Measurements from ENCODE around the gene ORC5.
"Not testable (repeated sequence)": the region's sequence is repeated elsewhere in the genome, so short reads cannot be mapped to it uniquely, and the experiment has no call there.

Gene ORC5

DNA sequence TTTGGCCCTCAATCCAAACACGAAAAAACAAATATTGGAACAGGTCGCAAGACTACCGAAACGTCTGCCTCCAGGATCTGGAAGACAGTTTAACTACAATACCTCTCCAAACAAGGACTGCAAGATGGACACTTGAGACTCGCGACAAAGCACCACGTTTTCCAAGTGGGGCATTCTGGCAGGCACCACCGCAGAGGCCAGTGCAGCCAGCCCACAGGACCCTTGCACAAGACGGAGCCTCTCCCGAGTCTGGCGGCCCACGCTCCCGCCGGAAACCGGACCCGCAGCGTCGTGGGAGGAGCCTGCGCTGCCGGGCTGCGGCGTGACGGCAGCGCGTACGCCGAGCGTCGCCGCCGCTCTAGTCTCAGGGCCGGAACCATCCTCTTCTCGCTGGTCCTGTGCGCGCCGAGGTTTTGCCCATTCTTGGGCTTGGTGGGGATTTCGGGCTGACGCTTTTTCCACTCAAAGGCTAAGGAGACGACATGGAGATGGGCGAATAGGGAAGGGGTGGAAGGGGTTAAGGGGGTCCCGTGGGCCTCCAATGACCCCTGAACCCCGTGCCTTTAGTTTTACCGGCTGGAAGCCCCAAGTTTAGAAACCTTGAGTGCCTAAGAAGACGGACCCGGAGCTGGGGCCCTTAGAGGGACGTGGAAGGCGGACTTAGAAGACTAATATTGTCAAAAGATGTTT, at the start of gene ORC5:
Gene ORC5 (minus strand): TSS at position 283 of the 690 bp plus-strand sequence. CDS start 109 bp downstream, at position 174.
- DNase-seq (ENCODE audit: low read depth): peak; percentile 67

DNA sequence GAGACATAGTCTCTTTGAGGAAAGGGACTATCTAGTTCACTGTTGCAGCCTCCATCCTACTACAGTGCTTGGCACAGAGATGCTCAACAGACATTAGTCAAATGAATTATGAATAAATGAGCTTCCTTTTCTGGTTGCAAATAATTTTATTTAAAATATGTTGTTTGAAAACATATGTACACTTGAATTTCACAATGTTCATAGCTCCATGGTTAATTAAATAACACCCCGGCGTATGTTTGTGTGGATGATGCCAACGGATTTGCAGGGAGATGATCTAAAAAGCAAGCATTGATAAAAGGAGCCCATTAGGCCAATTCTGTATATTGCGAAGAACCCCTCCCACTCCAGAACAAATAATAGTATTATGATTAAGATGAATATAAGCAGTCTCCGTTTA, 47.8 kb upstream of the ORC5 start:
- no peak for DNase-seq (ENCODE audit: low read depth)

GRCh38 chr7:104255194-104255593, 47.4 kb upstream of the ORC5 start:
- no peak for DNase-seq (ENCODE audit: low read depth)

DNA sequence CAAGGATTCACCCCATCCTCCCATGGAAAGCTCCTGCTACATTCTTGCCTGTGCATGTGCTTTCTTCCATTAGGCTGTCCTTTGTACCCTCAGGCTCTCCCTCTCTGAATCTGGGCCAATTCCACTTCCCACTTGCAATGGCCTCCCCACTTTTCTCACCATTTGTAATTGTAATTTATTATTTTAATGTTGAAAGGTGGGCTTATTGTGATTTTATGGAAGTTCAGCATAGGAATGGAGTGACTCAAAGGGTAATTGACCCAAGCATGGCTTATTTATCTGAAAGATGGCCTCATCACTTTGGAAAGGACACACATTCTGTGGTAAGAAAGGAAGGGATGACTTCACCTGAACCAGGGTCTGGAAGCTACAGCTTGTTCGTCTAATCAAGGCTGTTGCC, 46.9 kb upstream of the ORC5 start:
- DNase-seq (ENCODE audit: low read depth): no peak

- DNase-seq (ENCODE audit: low read depth): no peak
Measured at GRCh38 chr7:104252409-104253134, 44.8 kb upstream of the ORC5 start.

GRCh38 chr7:104242638-104243037, 34.8 kb upstream of the ORC5 start:
- DNase-seq (ENCODE audit: low read depth): no peak

GRCh38 chr7:104241538-104242209, 33.9 kb upstream of the ORC5 start:
- peak; percentile 56 for DNase-seq (ENCODE audit: low read depth)

GRCh38 chr7:104241135-104241534, 33.3 kb upstream of the ORC5 start:
- DNase-seq (ENCODE audit: low read depth): no peak

DNA sequence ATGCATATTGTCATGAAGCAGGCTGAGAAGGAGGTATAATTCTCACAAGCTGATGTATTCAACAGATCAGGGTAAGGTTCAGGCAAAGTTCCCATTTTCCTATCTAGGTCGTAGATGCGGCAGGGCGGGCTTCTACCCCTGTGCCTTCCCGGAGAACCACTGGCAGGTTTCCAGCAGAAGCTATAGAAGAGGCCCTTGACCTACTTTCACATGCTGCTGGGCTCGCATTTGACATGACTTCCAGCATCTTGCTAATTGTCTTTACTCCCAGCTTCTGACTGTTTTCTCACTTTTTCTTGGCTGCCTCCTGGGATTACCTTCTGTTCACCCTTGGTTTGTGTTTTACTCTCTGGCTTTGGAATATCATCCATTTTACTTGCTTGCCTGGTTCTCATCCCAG, 32.6 kb upstream of the ORC5 start:
- DNase-seq (ENCODE audit: low read depth): no peak

- not testable (repeated sequence) for DNase-seq (ENCODE audit: low read depth)
Measured at GRCh38 chr7:104234990-104235389, 27.2 kb upstream of the ORC5 start.

- DNase-seq (ENCODE audit: low read depth): no peak
Measured at GRCh38 chr7:104231054-104232046, 23.5 kb upstream of the ORC5 start.

GRCh38 chr7:104230606-104231005, 22.8 kb upstream of the ORC5 start:
- DNase-seq (ENCODE audit: low read depth): no peak

- no peak for DNase-seq (ENCODE audit: low read depth)
Measured at GRCh38 chr7:104228442-104228841, 20.6 kb upstream of the ORC5 start.

GRCh38 chr7:104225451-104225850, 17.6 kb upstream of the ORC5 start:
- no peak for DNase-seq (ENCODE audit: low read depth)

GRCh38 chr7:104217620-104218019, 9.8 kb upstream of the ORC5 start:
- DNase-seq (ENCODE audit: low read depth): no peak

GRCh38 chr7:104209063-104209462, 1.2 kb upstream of the ORC5 start:
- no peak for DNase-seq (ENCODE audit: low read depth)

- DNase-seq (ENCODE audit: low read depth): no peak
Measured at GRCh38 chr7:104208421-104208780, 588 bp upstream of the ORC5 start.

DNA sequence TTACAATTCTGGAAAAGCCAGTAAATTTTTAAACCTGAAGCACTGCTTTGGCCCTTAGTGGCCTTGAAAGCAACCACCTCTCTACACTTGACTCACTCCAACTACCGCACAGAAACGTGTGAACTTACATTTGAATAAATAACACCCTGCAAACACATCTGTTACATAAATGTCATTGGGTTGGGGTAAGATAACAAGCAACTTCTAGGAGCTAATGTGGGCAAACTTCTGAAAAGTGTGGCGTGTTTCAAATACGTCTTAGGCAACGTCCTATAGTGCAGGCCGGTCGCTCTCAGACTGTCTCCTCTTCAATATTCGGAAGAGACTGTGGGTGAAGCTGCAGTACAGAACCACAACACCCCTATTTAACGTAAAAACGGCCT, 474 bp downstream of the ORC5 start:
- DNase-seq (ENCODE audit: low read depth): no peak

DNA sequence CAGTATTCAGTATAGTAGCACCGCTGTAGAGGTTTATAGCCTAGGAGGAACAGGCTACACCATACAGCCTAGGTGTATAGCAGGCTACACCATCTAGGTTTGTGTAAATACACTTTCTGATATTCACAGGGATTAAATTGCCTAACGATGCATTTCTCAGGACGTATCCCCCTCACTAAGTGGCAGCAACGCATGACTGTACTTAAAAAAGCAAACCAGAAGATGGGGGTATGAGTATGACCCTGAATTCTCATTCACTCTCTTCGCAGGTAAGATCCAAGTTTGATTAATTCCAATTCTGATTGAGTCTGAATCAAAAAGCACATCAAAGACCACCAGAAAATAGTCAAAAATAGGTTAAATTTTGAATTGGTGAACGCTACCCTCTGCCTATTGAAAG, 972 bp downstream of the ORC5 start:
- DNase-seq (ENCODE audit: low read depth): no peak

DNA sequence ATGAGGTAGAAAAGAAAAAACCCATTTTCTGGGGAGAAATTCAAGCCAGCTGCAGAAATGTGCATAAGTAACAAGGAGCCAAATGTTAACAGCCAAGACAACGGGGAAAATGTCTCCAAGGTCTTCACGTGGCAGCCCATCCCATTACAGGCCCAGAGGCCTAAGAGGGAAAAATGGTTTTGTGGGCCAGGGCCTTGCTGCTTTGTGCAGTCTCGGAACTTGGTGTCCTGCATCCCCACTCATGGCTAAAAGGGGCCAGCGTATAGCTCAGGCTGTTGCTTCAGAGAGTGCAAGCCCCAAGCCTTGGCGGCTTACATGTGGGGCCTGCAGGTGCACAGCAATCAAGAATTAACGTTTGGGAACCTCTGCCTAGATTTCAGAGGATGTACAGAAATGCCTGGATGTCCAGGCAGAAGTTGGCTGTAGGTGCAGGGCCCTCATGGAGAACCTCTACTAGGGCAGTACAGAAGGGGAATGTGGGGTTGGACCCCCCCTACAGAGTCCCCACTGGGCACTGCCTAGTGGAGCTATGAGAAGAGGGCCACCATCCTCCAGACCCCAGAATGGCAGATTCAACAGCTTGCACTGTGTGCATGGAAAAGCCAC, 9.0 kb downstream of the ORC5 start:
- no peak for DNase-seq (ENCODE audit: low read depth)

DNA sequence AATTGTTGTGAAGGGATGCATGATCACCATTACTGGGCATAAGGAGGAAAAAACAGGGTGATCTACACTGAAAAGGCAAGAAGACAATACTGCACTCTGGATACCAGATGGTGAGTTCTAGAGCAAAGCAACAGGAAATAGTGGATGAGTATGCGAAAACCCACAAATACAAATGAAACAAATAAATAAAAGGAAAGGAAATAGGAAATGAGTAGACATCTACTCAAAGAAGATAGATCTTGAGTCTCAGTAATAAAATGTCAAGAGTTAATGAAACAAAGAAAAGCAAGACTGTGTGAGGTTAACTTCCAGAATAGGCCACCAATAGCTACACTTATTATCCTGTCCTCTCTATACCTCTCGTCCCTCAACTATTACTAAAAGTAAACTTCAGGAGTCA, 11.7 kb downstream of the ORC5 start:
- no peak for DNase-seq (ENCODE audit: low read depth)

GRCh38 chr7:104192434-104192833, 15.4 kb downstream of the ORC5 start:
- DNase-seq (ENCODE audit: low read depth): no peak
